NCI-H128 (cell line): ENCODE data around the gene AHNAK2.

Source experiments
- DNase-seq: peaks from one replicate; lab custom pipeline; 2025; ENCODE audit not compliant: unreplicated experiment; lab: John Stamatoyannopoulos, UW

The AHNAK2 gene

DNA sequence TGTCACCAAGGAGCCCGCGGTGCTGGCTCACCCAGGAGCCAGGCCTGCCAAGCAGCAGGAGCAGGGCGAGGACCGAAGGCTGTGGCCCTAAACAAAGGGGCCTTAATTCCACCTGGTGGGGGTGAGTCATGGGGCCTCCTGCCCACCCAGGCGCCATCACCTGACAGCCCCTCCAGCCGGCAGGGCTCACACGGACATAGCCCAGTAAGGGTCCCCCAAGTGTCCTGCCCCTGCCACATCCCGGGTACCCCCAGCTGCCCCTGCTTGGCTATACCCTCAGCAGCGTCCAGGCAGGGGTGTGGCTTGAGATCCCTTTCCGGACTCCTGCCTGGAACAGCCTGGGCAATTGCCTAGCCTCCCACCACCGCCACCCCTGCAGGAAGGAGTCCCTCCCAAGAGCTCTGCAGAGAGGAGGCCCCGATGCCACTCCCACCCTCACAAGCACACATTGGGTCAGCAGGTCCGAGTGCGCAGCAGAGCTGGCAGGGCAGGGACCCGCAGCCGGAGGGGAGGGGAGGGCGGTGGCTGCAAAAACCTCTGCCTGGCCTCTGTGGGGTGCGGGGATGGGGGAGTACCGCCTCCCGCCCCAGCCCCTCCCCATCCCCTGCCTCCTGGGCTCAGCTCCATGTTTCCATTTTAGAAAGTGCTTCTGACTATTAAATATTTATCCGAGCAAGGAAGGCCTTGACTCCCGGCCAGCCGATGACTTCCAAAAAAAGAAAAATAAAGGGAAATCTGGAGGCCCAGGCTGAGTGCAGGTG, 4.6 kb downstream of the AHNAK2 start:
- no peak for DNase-seq

DNA sequence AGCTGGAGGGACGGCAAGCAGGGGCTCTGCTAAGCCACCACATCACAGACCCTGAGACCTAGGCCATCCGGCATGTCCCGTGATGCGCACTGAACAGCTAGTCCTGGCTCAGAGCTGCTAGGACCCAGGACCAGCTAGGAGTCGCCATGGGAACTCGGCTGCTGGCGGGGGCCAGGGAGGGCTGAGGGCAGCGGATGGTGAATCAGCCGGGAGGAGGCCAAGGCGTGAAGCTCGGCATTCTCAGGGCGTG, 5.1 kb downstream of the AHNAK2 start:
- DNase-seq = no peak

- DNase-seq = peak; percentile 22
Measured at GRCh38 chr14:104972301-104973134, 5.7 kb downstream of the AHNAK2 start.

DNA sequence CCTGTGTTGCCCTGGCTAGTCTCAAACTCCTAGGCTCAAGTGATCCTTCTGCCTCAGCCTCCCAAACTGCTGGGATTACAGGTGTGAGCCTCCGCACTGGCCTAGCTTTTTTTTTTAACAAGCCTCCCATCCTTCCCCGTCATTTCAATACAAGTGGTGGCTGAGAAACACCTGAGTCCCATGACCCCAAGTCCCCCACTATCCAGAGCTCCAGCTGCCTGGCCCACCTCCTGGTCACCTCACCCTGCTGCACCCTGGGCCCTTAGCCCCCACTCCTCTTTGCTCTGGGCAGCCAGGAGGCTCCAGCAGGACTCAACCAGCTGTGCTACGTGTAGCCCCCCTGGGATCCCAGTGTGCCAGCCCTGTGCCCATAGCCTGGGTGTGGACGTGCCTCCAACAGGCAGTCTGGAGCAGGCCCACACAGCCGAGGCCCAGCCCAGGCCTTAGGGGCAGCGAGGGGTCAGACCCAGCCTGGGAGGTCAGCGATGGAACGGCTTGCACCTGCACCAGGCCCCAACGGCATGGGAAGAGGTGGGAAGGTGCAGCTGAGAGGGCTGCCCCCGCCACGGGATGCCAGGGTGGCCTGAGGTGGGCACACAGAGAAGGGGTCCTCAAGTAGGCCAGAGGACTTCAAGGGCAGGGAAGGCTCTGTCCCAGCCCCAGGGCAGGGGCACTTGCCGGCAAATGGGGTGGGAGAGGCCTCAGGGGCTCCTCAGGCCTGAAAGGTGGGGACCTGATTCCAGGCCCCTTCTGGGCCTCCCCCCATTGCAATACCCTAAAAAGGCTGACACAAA, 6.5 kb downstream of the AHNAK2 start:
- no peak for DNase-seq

DNA sequence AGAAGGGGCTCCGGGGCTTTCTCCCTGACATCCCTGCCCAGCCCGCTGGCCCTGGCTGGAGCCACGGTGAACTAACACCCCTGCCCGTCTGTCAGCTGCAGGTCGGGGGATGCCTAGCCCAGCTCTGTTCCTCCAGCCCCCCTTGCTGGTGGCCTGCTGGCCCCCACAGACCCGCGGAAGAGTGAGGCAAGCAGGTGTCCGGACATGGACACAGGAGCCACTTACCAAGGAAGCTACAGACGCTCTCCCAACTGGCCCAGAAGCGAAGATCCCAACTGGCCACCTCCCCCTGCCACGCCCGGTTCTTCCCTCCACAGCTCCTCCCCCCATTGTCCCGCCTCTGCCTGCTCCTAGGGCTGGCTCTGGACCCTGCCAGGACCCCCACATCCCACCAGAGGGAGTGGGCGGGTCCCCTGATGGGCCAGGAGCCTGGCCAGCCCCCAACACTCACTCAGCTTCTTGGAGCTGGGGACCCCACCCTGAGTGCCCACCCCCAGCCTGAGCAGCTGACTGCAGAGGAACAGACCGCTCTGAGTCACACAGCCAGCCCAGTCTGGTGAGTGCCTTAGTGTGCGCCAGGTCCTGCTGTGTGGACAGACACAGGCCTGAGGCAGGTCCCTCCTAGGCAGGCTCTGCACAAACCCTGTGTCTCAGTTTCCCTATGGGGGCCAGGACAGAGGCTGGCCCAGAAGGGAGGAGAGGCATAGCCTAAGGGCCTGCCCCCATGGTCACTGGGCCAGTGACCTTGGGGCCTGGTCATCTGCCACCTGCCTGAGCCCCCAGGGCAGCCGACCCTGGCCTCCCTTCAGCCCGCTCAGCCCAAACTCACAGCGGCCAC, 7.7 kb downstream of the AHNAK2 start:
- no peak for DNase-seq

GRCh38 chr14:104969741-104970230, 8.4 kb downstream of the AHNAK2 start:
- DNase-seq = no peak

GRCh38 chr14:104968541-104969401, 9.4 kb downstream of the AHNAK2 start:
- no peak for DNase-seq

DNA sequence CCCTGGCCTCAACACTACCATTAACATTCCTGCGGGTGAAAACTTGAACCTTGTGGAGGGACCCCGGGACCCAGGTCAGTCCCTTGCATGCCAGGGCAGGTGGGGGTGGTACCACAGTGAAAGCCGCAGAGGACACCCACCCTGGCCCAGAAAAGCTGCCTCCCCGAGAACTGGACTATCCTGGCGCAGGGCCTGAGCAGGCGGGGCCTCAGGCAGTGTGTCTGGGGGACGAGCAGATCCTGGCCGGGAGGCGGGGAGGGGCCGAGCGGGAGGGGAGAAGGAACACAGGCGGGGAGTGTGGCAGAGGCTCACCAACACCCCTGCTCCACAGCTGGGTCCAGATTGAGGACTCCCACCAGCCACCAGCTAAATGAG, 10.0 kb downstream of the AHNAK2 start:
- DNase-seq = no peak

GRCh38 chr14:104967386-104968152, 10.6 kb downstream of the AHNAK2 start:
- DNase-seq = no peak

DNA sequence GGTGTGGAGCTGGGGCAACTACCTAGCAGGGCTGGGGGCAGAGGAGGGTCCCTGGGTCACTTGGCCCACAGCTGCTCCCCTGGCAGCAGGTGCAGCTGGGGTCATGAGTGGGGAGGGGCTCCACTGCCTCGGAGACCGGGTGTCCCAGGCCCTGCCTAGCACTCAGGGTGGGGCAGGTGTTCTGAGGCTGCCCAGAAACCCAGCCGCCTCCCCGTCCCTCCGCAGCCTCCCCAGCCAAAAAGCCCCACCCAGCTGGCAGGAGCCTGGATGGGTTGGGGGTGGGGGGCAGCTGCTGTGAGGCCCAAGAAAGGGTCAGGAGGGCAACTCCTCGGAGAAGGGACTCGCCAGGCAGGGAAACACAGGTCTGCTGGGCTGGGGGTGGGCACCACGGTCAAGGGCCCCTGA, 11.2 kb downstream of the AHNAK2 start:
- DNase-seq = no peak

DNA sequence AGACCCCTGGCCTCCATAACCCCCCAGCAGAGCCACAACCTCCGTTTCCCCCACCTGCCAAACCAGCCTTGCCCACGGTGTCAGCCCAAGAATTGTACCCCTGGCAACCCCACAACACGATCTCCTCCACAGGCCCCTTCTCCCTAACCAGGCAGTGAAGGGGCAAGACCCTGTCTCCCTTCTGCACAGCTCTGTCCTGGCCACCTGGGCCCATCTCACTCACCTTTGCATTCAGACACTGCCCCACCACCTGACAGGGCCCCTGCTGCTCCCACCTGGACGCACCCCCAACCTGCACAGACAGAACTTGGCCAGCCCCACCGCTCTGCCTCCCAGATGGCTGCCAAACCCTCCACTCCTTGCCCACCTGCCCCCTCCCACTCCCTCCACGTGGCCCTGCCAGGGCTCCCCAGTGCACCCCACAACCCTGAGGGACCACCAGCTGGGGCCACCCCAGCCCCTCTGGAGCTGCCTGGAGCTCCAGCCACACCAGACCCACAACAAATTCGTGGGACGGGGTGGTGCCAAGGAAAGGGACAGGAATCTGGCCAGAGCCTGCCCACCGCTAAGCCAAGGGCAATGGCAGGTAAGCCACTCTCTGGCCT, 11.8 kb downstream of the AHNAK2 start:
- DNase-seq = no peak

- DNase-seq = no peak
Measured at GRCh38 chr14:104965561-104966231, 12.5 kb downstream of the AHNAK2 start.

- DNase-seq = no peak
Measured at GRCh38 chr14:104964546-104964945, 13.6 kb downstream of the AHNAK2 start.

- DNase-seq = no peak
Measured at GRCh38 chr14:104957146-104958113, 20.7 kb downstream of the AHNAK2 start.

- DNase-seq = no peak
Measured at GRCh38 chr14:104956290-104956890, 21.8 kb downstream of the AHNAK2 start.

- DNase-seq = no peak
Measured at GRCh38 chr14:104955396-104955770, 22.8 kb downstream of the AHNAK2 start.
